HL-60 (cell line): Measurements from ENCODE around the gene PLCD1.

Experiments
- GABPA ChIP-seq: IDR thresholded peaks from 2 replicates; pipeline ENCODE4 v1.6.1; 2012; ENCODE audit warnings: low read depth
- REST ChIP-seq: IDR thresholded peaks from 2 replicates; pipeline ENCODE4 v1.6.1; 2012; ENCODE audit warnings: low read depth; ENCODE audit not compliant: insufficient replicate concordance
- TF ChIP-seq, protein P1 (sequence below): IDR thresholded peaks from one replicate; pipeline ENCODE4 v1.5.1; 2011; ENCODE audit warnings: low read length, control low read depth, inconsistent platforms; ENCODE audit not compliant: insufficient read depth

- TF ChIP-seq, protein P1, sequence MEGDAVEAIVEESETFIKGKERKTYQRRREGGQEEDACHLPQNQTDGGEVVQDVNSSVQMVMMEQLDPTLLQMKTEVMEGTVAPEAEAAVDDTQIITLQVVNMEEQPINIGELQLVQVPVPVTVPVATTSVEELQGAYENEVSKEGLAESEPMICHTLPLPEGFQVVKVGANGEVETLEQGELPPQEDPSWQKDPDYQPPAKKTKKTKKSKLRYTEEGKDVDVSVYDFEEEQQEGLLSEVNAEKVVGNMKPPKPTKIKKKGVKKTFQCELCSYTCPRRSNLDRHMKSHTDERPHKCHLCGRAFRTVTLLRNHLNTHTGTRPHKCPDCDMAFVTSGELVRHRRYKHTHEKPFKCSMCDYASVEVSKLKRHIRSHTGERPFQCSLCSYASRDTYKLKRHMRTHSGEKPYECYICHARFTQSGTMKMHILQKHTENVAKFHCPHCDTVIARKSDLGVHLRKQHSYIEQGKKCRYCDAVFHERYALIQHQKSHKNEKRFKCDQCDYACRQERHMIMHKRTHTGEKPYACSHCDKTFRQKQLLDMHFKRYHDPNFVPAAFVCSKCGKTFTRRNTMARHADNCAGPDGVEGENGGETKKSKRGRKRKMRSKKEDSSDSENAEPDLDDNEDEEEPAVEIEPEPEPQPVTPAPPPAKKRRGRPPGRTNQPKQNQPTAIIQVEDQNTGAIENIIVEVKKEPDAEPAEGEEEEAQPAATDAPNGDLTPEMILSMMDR, result no peak
- TF ChIP-seq GABPA (no peak), REST (no peak)
Measured at GRCh38 chr3:38002940-38003339, 26.5 kb downstream of the PLCD1 start.
